HepG2 (cell line): Measurements from ENCODE around the gene KATNAL1. TPM values are rescaled to one million over a fixed set of nuclear protein-coding genes. Genes with fewer than 3 reads are reported as not detected.

Experiments used
- AKAP8 ChIP-seq: sonication (generic); formaldehyde crosslinking; IDR thresholded peaks from 2 replicates; pipeline ENCODE4 v1.5.1; 2020; ENCODE audit warnings: mild to moderate bottlenecking, missing genetic modification reagents
- CSRNP1 ChIP-seq: sonication (generic); formaldehyde crosslinking; IDR thresholded peaks from 2 replicates; pipeline ENCODE4 v1.8.1; 2023; ENCODE audit warnings: mild to moderate bottlenecking, missing genetic modification reagents
- E2F5 ChIP-seq: sonication (generic); formaldehyde crosslinking; conservative IDR thresholded peaks from 2 replicates; pipeline ENCODE4 v1.4.0; 2020; ENCODE audit warnings: missing genetic modification reagents
- FOXO1 ChIP-seq: sonication (generic); formaldehyde crosslinking; IDR thresholded peaks from 2 replicates; pipeline ENCODE4 v1.4.0; 2020; ENCODE audit warnings: missing genetic modification reagents
- KDM1A ChIP-seq: IDR thresholded peaks from 2 replicates; pipeline ENCODE4 v1.6.1; 2016; ENCODE audit warnings: missing compliant biosample characterization
- KDM5B ChIP-seq: sonication (generic); formaldehyde crosslinking; IDR thresholded peaks from 2 replicates; pipeline ENCODE4 v1.4.0; 2020; ENCODE audit warnings: missing genetic modification reagents, mild to moderate bottlenecking, borderline replicate concordance
- KMT2B ChIP-seq: IDR thresholded peaks from 2 replicates; pipeline ENCODE4 v1.6.1; 2016; ENCODE audit warnings: missing genetic modification reagents, missing compliant biosample characterization
- NCOA1 ChIP-seq: sonication (generic); formaldehyde crosslinking; IDR thresholded peaks from 2 replicates; pipeline ENCODE4 v1.9.0; 2021; ENCODE audit warnings: missing genetic modification reagents
- NCOA2 ChIP-seq: sonication (generic); formaldehyde crosslinking; IDR thresholded peaks from 2 replicates; pipeline ENCODE4 v1.8.0; 2022; ENCODE audit warnings: inconsistent platforms
- SETDB1 ChIP-seq: sonication (generic); formaldehyde crosslinking; IDR thresholded peaks from 2 replicates; pipeline ENCODE4 v1.5.1; 2020; ENCODE audit warnings: missing genetic modification reagents, mild to moderate bottlenecking, borderline replicate concordance
- SNAPC5 ChIP-seq: sonication (generic); formaldehyde crosslinking; IDR thresholded peaks from 2 replicates; pipeline ENCODE4 v1.8.1; 2023; ENCODE audit warnings: mild to moderate bottlenecking, missing genetic modification reagents, borderline replicate concordance
- TARDBP ChIP-seq: sonication (generic); formaldehyde crosslinking; IDR thresholded peaks from 2 replicates; pipeline ENCODE4 v1.8.0; 2022; ENCODE audit warnings: mild to moderate bottlenecking, missing genetic modification reagents
- TEF ChIP-seq: sonication (generic); formaldehyde crosslinking; IDR thresholded peaks from 2 replicates; pipeline ENCODE4 v1.5.0; 2020; ENCODE audit warnings: missing genetic modification reagents
- ZBTB42 ChIP-seq: sonication (generic); formaldehyde crosslinking; IDR thresholded peaks from 2 replicates; pipeline ENCODE4 v1.5.0; 2020; ENCODE audit warnings: mild to moderate bottlenecking, missing genetic modification reagents
- ZFY ChIP-seq: sonication (generic); formaldehyde crosslinking; IDR thresholded peaks from 2 replicates; pipeline ENCODE4 v1.4.0; 2020; ENCODE audit warnings: missing genetic modification reagents
- ZFYVE20 ChIP-seq: sonication (generic); formaldehyde crosslinking; IDR thresholded peaks from 2 replicates; pipeline ENCODE4 v1.8.0; 2023; ENCODE audit warnings: low read depth, mild to moderate bottlenecking, moderate library complexity, missing genetic modification reagents, borderline replicate concordance
- ZNF264 ChIP-seq: sonication (generic); formaldehyde crosslinking; IDR thresholded peaks from 2 replicates; pipeline ENCODE4 v1.4.0; 2020; ENCODE audit warnings: missing genetic modification reagents
- ZNF280D ChIP-seq: sonication (generic); formaldehyde crosslinking; IDR thresholded peaks from 2 replicates; pipeline ENCODE4 v1.5.1; 2020; ENCODE audit warnings: mild to moderate bottlenecking, missing genetic modification reagents
- ZNF382 ChIP-seq: sonication (generic); formaldehyde crosslinking; IDR thresholded peaks from 2 replicates; pipeline ENCODE4 v1.5.0; 2020; ENCODE audit warnings: missing genetic modification reagents, mild to moderate bottlenecking, borderline replicate concordance
- ZNF562 ChIP-seq: sonication (generic); formaldehyde crosslinking; IDR thresholded peaks from 2 replicates; pipeline ENCODE4 v1.8.0; 2022; ENCODE audit warnings: missing genetic modification reagents, borderline replicate concordance
- ZNF607 ChIP-seq: sonication (generic); formaldehyde crosslinking; IDR thresholded peaks from 2 replicates; pipeline ENCODE4 v1.5.1; 2020; ENCODE audit warnings: missing genetic modification reagents, mild to moderate bottlenecking, borderline replicate concordance
- ZNF670 ChIP-seq: sonication (generic); formaldehyde crosslinking; IDR thresholded peaks from 2 replicates; pipeline ENCODE4 v1.8.0; 2022; ENCODE audit warnings: mild to moderate bottlenecking, missing genetic modification reagents, borderline replicate concordance
- polyA plus RNA-seq, 8 experiments: library from polyadenylated mRNA; depleted of rRNA in 3 of 8; stranded (reverse) in 7 of 8; unstranded in 1 of 8; fragments of >200 nt; fragmentation: Illumina TruSeq in 4 of 8; extraction: Trizol in 4 of 8; gene quantifications; 2 replicates each; pipeline versions ENCODE4 v1.2.1 to v1.2.3, GENCODE V29; 2011 to 2016; ENCODE audit warnings: low read depth in 4 of 8, missing spikeins in 1 of 8, mixed read lengths in 1 of 8; ENCODE audit not compliant: insufficient read depth in 1 of 8
- total RNA-seq, 5 experiments: library from RNA; depleted of rRNA; stranded (reverse); fragments of >200 nt; fragmentation: Illumina TruSeq; extraction: Trizol; gene quantifications; 2 replicates each; pipeline ENCODE4 v1.2.3, GENCODE V29; 2016; ENCODE audit warnings: low read depth in 1 of 5

KATNAL1 gene
- total and polyA plus RNA-seq, 2 of the 13 experiments (the other 11 are each of a cell fraction or from before 2014, with no cell fraction given), result 3.2 to 11.8 TPM

- TF ChIP-seq TARDBP (CRISPR knock-in tag) (peak; percentile 46; the same call in 1 of the 2 replicates), ZNF382 (CRISPR knock-in tag) (no peak), E2F5 (no peak), TEF (CRISPR knock-in tag) (no peak), ZFYVE20 (CRISPR knock-in tag) (no peak), ZNF607 (CRISPR knock-in tag) (no peak), ZBTB42 (CRISPR knock-in tag) (no peak), ZNF280D (CRISPR knock-in tag) (peak; percentile 59; the same call in 1 of the 2 replicates), ZFY (no peak), AKAP8 (CRISPR knock-in tag) (no peak), KDM1A (peak; percentile 64; the same call in 1 of the 2 replicates), FOXO1 (peak; percentile 81), KMT2B (CRISPR knock-in tag) (peak; percentile 47; the same call in 1 of the 2 replicates), CSRNP1 (CRISPR knock-in tag) (no peak), NCOA1 (CRISPR knock-in tag) (no peak), ZNF264 (CRISPR knock-in tag) (no peak), SETDB1 (CRISPR knock-in tag) (no peak), SNAPC5 (CRISPR knock-in tag) (no peak), ZNF562 (no peak), NCOA2 (CRISPR knock-in tag) (no peak), ZNF670 (0 out of 2 replicates have a peak, but pooled peaks have one; percentile 76), KDM5B (CRISPR knock-in tag) (0 out of 2 replicates have a peak, but pooled peaks have one; percentile 26)
These were observed 27.5 kb upstream of the KATNAL1 start (continued) for GRCh38 chr13:30334663-30335386.
